ENCODE data around the gene RTF1. TPM values are rescaled to one million over a fixed set of nuclear protein-coding genes. Genes with fewer than 3 reads are reported as not detected.

The RTF1 gene
- total RNA-seq, 4 donors from 2014 or later: 23.4 to 73.0 (median 37.2) TPM

GRCh38 chr15:41487381-41487780 lies 70.5 kb downstream of the RTF1 start:
- H3K4me3 ChIP-seq (ENCODE audit: low read depth, poor library complexity, severe bottlenecking): no peak overlapping the region
- 74 to 83% methylated on average over 9 of the region's 9 CpGs for WGBS, 2 donors
- intact Hi-C loops (cut with DNase I; ENCODE audit: low total_unique reads): no loop called here
- no peak for TF ChIP-seq POLR2A (IDR thresholded peaks at IDR 0.05)
- TF ChIP-seq, protein P1, sequence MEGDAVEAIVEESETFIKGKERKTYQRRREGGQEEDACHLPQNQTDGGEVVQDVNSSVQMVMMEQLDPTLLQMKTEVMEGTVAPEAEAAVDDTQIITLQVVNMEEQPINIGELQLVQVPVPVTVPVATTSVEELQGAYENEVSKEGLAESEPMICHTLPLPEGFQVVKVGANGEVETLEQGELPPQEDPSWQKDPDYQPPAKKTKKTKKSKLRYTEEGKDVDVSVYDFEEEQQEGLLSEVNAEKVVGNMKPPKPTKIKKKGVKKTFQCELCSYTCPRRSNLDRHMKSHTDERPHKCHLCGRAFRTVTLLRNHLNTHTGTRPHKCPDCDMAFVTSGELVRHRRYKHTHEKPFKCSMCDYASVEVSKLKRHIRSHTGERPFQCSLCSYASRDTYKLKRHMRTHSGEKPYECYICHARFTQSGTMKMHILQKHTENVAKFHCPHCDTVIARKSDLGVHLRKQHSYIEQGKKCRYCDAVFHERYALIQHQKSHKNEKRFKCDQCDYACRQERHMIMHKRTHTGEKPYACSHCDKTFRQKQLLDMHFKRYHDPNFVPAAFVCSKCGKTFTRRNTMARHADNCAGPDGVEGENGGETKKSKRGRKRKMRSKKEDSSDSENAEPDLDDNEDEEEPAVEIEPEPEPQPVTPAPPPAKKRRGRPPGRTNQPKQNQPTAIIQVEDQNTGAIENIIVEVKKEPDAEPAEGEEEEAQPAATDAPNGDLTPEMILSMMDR (IDR thresholded peaks at IDR 0.05): no peak
- no peak for DNase-seq (ENCODE audit: low spot score in 2 of 2)

- TF ChIP-seq, protein P1 (IDR thresholded peaks at IDR 0.05): no peak
- no peak for TF ChIP-seq POLR2A (IDR thresholded peaks at IDR 0.05)
- 82 to 88% methylated on average over 2 of the region's 2 CpGs for WGBS, 2 donors
- no peak overlapping the region for H3K4me3 ChIP-seq (ENCODE audit: low read depth, poor library complexity, severe bottlenecking)
- intact Hi-C loops (cut with DNase I; ENCODE audit: low total_unique reads): no loop called here
- no peak for DNase-seq (ENCODE audit: low spot score in 2 of 2)
These were observed 70.9 kb downstream of the RTF1 start for GRCh38 chr15:41487802-41488201.

DNA sequence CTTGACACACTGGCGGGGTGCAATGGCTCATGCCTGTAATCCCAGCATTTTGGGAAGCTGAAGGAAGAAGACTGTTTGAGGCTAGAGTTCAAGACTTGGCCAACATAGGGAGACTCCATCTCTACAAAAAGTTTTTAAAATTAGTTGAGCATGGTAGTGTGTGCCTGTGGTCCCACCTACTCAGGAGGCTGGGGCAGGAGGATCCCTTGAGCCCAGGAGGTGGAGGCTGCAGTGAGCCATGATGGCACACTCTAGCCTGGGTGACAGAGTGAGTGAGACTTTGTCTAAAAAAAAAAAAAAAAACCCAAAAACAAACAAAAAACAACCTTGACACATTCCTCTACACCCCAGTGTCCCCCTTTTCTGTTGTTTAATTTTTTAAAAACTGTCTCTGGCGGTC lies 72.7 kb downstream of the RTF1 start:
- intact Hi-C loops (cut with DNase I; ENCODE audit: low total_unique reads): no loop called here
- DNase-seq (ENCODE audit: low spot score in 2 of 2): no peak
- 93 to 97% methylated on average over 2 of the region's 2 CpGs for WGBS, 2 donors
- no peak for TF ChIP-seq POLR2A (IDR thresholded peaks at IDR 0.05)
- TF ChIP-seq, protein P1 (IDR thresholded peaks at IDR 0.05): no peak
- no peak overlapping the region for H3K4me3 ChIP-seq (ENCODE audit: low read depth, poor library complexity, severe bottlenecking)

GRCh38 chr15:41490355-41490754 lies 73.5 kb downstream of the RTF1 start:
- WGBS, 2 donors: 49 to 50% methylated on average over 4 of the region's 4 CpGs
- TF ChIP-seq, protein P1 (IDR thresholded peaks at IDR 0.05): no peak
- TF ChIP-seq POLR2A (IDR thresholded peaks at IDR 0.05): no peak

GRCh38 chr15:41491889-41492288 lies 75.0 kb downstream of the RTF1 start:
- intact Hi-C loops (cut with DNase I; ENCODE audit: low total_unique reads): no loop called here
- no peak overlapping the region for H3K4me3 ChIP-seq (ENCODE audit: low read depth, poor library complexity, severe bottlenecking)
- TF ChIP-seq POLR2A (IDR thresholded peaks at IDR 0.05): no peak
- TF ChIP-seq, protein P1 (IDR thresholded peaks at IDR 0.05): no peak
- DNase-seq (ENCODE audit: low spot score in 2 of 2): no peak
- WGBS, 2 donors: 88 to 91% methylated on average over 4 of the region's 4 CpGs

More at GRCh38 chr15:41490355-41490754, 73.5 kb downstream of the RTF1 start:
- intact Hi-C loops (cut with DNase I; ENCODE audit: low total_unique reads): no loop called here
- no peak for DNase-seq (ENCODE audit: low spot score in 2 of 2)
- H3K4me3 ChIP-seq (ENCODE audit: low read depth, poor library complexity, severe bottlenecking): no peak overlapping the region

GRCh38 chr15:41492597-41493204 lies 75.8 kb downstream of the RTF1 start:
- TF ChIP-seq, protein P1 (IDR thresholded peaks at IDR 0.05): no peak
- TF ChIP-seq POLR2A (IDR thresholded peaks at IDR 0.05): no peak
- 9% methylated on average over 15 of the region's 15 CpGs for WGBS, 2 donors
- intact Hi-C loops (cut with DNase I; ENCODE audit: low total_unique reads): no loop called here
- peak overlapping the region; percentile 40 for H3K4me3 ChIP-seq (ENCODE audit: low read depth, poor library complexity, severe bottlenecking)
- no peak for DNase-seq (ENCODE audit: low spot score in 2 of 2)

Measured in lower leg skin (tissue), 4 donors.